HG03460 (cell line): ENCODE measurements around the gene TTC34.
"Not testable (repeated sequence)": the region's sequence is repeated elsewhere in the genome, so short reads cannot be mapped to it uniquely, and the experiment has no call there.

Experiments used
- ATAC-seq: cut with Tn5 transposase; IDR thresholded peaks from one replicate; pipeline ENCODE4 v1.9.1; 2021; ENCODE audit not compliant: unreplicated experiment

TTC34 gene

DNA sequence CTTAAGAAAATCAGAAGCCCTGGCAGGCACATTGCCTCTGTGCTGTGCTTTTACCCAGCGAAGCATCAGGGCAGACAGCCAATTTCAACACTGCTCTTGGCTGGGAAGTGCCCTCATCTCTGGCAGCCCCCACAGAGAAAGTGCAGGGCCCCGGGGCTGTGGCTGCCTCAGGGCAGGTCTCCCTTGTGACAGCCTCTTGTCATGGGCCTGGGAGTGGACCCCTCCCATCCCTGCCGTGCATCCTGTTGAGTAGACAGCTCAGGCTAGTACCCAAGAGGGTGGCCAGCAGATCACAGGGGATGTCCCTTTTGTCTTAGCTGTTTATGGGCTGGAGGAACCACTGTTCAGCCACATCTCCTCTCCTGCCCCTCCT lies 23.3 kb downstream of the TTC34 start:
- ATAC-seq, result no peak

DNA sequence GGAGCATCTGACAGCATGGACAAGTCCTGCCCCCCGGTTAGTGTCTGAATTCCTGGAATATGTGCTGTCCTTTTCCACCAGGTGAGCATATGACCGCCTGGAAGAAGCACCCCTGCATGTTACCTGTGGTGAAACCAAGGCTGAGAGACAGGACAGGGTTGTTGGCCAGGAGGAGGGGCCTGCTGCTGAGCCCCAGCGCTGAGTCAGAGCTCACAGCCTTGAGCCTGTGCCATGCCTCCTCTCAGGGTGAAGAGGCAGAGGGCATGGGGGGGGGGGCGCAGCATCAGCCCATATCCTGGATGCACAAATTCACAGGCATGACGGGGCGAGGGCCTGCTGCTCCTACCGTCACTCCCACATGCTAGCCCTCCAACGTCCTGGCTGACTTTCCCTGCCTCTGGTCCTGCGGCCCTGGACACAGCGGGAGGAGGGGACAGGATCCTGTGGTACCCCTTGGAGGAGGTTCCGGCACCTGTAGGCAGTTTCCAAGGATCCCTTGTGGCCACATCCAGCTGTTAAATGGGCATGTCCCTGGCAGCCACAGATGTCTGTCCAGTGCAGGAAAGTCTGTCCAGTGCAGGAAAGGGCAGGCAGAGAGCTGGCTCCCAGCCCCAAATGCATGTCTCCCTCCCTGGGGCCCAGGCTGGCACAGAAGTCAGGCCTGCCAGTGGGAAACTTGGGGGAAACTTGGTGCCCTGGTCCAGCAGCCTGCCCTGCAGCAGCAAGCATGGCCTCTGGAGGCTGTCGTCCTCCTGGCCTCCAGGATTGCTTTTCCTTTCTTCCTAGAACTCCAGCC lies 23.9 kb downstream of the TTC34 start:
- no peak for ATAC-seq

DNA sequence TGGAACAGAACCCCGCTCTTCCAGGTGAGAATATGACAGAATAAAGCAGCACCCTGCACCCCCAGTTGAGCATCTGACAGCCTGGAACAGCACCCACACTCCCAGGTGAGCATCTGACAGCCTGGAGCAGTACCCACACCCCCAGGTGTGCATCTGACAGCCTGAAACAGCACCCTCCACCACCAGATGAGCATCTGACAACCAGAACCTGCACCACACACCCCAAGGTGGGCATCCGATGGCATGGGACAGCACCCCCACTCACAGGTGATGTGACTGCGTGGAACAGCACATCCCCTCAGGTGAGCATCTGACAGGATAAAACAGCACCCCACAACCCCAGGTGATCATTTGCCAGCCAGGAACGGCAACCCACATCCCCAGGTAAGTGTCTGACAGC lies 26.2 kb downstream of the TTC34 start:
- not testable (repeated sequence) for ATAC-seq

DNA sequence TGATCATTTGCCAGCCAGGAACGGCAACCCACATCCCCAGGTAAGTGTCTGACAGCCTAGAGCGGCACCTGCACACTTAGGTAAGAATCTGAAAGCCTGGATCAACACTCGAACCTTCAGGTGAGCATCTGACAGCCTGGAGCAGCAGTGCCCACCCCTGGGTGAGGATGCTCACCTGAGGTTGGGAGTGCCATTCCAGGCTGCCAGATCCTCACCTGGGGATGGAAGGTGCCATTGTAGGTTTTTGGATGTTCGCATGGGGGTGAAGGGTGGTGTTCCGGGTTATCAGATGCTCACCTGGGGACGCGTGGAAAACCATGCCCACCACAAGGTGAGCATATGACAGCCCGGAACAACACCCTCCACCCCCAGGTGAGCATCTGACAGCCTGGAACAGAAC lies 33.4 kb downstream of the TTC34 start:
- not testable (repeated sequence) for ATAC-seq

DNA sequence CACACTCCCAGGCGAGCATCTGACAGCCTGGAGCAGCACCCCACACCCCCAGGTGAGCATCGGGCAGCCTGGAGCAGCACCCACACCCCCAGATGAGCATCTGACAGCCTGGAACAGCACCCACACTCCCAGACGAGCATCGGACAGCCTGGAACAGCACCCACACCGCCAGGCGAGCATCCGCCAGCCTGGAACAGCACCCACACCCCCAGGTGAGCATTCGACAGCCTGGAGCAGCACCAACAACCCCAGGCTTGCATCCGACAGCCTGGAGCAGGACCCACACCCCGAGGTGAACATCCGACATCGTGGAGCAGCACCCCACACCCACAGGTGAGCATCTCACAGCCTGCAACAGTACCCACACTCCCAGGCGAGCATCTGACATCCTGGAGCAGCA lies 42.1 kb downstream of the TTC34 start:
- ATAC-seq, result not testable (repeated sequence)

DNA sequence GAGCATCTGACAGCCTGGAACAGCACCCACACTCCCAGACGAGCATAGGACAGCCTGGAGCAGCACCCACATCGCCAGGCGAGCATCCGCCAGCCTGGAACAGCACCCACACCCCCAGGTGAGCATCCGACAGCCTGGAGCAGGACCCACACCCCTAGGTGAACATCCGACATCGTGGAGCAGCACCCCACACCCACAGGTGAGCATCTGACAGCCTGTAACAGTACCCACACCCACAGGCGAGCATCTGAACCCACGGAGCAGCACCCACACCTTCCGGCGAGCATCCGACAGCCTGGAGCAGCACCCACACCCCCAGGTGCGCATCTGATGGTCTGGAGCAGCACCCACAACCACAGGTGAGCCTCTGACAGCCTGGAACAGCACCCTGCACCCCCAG lies 44.0 kb downstream of the TTC34 start:
- not testable (repeated sequence) for ATAC-seq

DNA sequence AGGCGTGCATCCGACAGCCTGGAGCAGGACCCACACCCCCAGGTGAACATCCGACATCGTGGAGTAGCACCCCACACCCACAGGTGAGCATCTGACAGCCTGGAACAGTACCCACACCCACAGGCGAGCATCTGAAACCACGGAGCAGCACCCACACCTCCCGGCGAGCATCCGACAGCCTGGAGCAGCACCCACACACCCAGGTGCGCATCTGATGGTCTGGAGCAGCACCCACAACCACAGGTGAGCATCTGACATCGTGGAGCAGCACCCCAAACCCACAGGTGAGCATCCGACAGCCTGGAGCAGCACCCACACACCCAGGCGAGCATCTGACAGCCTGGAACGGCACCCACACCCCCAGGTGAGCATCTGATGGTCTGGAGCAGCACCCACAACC lies 46.1 kb downstream of the TTC34 start:
- ATAC-seq, result not testable (repeated sequence)

DNA sequence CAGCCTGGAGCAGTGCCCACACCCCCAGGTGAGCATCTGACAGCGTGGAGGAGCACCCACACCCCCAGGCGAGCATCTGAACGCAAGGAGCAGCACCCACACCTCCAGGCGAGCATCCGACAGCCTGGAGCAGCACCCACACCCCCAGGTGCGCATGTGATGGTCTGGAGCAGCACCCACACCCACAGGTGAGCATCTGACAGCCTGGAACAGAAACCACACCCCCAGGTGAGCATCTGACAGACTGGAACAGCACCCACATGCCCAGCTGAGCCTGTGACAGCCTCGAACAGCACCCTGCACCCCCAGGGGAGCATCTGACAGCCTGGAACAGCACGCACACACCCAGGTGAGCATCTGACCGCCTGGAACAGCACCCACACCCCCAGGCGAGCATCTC lies 46.9 kb downstream of the TTC34 start:
- ATAC-seq, result not testable (repeated sequence)

DNA sequence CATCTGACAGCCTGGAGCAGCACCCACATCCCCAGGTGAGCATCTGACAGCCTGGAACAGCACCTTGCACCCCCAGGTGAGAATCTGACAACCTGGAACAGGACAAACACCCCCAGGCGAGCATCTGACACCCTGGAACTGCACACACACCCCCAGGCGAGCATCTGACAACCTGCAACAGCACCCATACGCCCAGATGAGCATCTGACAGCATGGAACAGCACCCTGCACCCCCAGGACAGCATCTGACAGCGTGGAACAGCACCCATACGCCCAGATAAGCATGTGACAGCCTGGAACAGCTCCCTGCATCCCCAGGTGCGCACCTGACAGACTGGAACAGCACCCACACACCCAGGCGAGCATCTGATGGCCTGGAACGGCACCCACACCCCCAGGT lies 49.0 kb downstream of the TTC34 start:
- ATAC-seq, result not testable (repeated sequence)

DNA sequence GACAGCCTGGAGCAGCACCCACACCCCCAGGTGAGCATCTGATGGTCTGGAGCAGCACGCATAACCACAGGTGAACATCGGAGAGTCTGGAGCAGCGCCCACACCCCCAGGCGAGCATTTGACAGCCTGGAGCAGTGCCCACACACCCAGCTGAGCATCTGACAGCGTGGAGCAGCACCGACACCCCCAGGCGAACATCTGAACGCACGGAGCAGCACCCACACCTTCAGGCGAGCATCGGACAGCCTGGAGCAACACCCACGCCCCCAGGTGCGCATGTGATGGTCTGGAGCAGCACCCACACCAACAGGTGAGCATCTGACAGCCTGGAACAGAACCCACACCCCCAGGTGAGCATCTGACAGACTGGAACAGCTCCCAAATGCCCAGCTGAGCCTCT lies 49.6 kb downstream of the TTC34 start:
- ATAC-seq, result not testable (repeated sequence)

DNA sequence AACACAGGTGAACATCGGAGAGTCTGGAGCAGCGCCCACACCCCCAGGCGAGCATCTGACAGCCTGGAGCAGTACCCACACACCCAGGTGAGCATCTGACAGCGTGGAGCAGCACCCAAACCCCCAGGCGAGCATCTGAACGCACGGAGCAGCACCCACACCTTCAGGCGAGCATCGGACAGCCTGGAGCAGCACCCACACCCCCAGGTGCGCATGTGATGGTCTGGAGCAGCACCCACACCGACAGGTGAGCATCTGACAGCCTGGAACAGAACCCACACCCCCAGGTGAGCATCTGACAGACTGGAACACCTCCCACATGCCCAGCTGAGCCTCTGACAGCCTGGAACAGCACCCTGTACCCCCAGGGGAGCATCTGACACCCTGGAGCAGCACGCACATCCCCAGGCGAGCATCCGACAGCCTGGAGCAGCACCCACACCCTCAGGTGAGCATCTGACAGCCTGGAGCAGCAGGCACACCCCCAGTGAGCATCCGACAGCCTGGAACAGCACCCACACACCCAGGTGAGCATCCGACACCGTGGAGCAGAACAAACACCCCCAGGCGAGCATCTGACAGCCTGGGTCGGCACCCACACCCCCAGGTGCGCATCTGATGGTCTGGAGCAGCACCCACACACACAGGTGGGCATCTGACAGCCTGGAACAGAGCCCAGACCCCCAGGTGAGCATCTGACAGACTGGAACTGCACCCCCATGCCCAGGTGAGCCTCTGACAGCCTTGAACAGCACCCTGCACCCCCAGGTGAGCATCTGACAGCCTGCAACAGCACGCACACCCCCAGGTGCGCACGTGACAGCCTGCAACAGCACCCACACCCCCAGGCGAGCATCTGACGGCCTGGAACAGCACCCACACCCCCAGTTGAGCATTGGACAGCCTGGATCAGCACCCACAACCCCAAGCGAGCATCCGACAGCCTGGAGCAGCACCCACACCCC lies 50.4 kb downstream of the TTC34 start:
- ATAC-seq, result not testable (repeated sequence)

DNA sequence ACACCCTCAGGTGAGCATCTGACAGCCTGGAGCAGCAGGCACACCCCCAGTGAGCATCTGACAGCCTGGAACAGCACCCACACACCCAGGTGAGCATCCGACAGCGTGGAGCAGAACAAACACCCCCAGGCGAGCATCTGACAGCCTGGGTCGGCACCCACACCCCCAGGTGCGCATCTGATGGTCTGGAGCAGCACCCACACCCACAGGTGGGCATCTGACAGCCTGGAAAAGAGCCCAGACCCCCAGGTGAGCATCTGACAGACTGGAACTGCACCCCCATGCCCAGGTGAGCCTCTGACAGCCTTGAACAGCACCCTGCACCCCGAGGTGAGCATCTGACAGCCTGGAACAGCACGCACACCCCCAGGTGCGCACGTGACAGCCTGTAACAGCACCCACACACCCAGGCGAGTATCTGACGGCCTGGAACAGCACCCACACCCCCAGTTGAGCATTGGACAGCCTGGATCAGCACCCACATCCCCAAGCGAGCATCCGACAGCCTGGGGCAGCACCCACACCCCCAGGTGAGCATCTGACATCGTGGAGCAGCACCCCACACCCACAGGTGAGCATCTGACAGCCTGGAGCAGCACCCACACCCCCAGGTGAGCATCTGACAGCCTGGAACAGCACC lies 51.3 kb downstream of the TTC34 start:
- ATAC-seq, result not testable (repeated sequence)

DNA sequence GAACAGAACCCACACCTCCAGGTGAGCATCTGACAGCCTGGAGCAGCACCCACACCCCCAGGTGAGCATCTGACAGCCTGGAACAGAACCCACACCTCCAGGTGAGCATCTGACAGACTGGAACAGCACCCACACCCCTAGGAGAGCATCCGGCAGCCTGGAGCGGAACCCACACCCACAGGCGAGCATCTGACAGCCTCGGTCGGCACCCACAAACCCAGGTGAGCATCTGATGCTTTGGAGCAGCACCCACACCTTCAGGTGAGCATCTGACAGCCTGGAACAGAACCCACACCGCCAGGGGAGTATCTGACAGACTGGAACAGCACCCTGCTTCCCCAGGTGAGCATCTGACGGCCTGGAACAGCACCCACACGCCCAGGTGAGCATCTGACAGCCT lies 52.9 kb downstream of the TTC34 start:
- ATAC-seq, result not testable (repeated sequence)

DNA sequence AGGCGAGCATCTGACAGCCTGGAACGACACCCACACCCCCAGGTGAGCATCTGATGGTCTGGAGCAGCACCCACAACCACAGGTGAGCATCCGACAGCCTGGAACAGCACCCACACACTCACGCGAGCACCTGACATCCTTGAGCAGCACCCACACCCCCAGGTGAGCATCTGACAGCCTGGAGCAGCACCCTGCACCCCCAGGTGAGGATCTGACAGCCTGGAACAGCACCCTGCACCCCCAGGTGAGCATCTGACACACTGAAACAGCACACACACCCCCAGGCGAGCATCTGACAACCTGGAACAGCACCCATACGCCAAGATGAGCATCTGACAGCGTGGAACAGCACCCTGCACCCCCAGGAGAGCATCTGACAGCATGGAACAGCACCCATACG lies 106.7 kb downstream of the TTC34 start:
- not testable (repeated sequence) for ATAC-seq

DNA sequence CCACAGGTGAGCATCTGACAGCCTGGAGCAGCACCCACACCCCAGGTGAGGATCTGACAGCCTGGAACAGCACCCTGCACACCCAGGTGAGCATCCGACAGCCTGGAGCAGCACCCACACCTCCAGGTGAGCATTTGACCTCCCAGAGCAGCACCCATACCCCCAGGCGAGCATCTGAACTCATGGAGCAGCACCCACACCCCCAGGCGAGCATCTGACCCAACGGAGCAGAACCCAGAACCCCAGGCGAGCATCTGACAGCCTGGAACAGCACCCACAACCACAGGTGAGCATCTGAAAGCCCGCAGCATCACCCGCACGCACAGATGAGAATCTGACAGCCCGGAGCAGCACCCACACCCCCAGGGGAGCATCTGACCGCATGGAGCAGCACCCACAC lies 111.3 kb downstream of the TTC34 start:
- not testable (repeated sequence) for ATAC-seq

DNA sequence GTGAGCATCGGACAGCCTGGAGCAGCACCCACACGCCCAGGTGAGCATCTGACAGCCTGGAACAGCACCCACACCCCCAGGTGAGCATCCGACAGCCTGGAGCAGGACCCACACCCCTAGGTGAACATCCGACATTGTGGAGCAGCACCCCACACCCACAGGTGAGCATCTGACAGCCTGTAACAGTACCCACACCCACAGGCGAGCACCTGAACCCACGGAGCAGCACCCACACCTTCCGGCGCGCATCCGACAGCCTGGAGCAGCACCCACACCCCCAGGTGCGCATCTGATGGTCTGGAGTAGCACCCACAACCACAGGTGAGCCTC lies 113.2 kb downstream of the TTC34 start:
- not testable (repeated sequence) for ATAC-seq

DNA sequence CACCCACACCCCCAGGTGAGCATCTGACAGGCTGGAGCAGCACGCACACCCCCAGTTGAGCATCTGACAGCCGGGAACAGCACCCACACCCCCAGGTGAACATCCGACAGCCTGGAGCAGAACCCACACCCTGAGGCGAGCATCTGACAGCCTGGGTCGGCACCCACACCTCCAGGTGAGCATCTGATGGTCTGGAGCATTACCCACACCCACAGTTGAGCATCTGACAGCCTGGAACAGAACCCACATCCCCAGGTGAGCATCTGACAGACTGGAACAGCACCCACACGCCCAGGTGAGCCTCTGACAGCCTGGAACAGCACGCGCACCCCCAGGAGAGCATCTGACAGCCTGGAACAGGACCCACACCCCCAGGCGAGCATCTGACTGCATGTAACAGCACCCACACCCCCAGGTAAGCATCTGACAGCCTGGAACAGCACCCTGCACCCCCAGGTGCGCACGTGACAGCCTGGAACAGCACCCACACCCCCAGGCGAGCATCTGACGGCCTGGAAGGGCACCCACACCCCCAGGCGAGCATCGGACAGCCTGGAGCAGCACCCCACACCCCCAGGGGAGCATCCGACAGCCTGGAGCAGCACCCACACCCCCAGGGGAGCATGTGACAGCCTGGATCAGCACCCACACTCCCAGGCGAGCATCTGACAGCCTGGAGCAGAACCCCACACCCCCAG lies 113.7 kb downstream of the TTC34 start:
- not testable (repeated sequence) for ATAC-seq

DNA sequence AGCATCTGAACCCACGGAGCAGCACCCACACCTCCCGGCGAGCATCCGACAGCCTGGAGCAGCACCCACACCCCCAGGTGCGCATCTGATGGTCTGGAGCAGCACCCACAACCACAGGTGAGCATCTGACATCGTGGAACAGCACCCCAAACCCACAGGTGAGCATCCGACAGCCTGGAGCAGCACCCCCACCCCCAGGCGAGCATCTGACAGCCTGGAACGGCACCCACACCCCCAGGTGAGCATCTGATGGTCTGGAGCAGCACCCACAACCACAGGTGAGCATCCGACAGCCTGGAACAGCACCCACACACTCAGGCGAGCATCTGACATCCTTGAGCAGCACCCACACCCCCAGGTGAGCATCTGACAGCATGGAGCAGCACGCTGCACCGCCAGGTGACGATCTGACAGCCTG lies 114.3 kb downstream of the TTC34 start:
- not testable (repeated sequence) for ATAC-seq

DNA sequence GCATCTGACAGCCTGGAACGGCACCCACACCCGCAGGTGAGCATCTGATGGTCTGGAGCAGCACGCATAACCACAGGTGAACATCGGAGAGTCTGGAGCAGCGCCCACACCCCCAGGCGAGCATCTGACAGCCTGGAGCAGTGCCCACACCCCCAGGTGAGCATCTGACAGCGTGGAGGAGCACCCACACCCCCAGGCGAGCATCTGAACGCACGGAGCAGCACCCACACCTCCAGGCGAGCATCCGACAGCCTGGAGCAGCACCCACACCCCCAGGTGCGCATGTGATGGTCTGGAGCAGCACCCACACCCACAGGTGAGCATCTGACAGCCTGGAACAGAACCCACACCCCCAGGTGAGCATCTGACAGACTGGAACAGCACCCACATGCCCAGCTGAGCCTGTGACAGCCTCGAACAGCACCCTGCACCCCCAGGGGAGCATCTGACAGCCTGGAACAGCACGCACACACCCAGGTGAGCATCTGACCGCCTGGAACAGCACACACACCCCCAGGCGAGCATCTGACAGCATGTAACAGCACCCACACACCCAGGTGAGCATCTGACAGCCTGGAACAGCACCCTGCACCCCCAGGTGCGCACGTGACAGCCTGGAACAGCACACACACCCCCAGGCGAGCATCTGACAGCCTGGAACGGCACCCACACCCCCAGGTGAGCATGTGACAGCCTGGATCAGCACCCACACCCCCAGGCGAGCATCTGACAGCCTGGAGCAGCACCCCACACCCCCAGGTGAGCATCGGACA lies 115.2 kb downstream of the TTC34 start:
- ATAC-seq, result not testable (repeated sequence)

DNA sequence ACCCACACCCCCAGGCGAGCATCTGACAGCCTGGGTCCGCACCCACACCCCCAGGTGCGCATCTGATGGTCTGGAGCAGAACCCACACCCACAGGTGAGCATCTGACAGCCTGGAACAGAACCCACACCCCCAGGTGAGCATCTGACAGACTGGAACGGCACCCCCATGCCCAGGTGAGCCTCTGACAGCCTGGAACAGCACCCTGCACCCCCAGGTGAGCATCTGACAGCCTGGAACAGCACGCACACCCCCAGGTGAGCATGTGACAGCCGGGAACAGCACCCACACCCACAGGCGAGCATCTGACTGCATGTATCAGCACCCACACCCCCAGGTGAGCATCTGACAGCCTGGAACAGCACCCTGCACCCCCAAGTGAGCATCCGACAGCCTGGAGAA lies 115.8 kb downstream of the TTC34 start:
- ATAC-seq, result not testable (repeated sequence)
